CD4-positive, alpha-beta T cell treated with Interleukin-12 subunit alpha and Interleukin-12 subunit beta, for 1 hour (primary cell): ENCODE measurements around the gene TPRKB.
"Not testable (repeated sequence)": the region's sequence is repeated elsewhere in the genome, so short reads cannot be mapped to it uniquely, and the experiment has no call there.

Experiments
- DNase-seq: peaks from one replicate; pipeline ENCODE4 v3.0.0-alpha.2; 2020

The TPRKB gene

GRCh38 chr2:73736378-73736777, 767 bp downstream of the TPRKB start:
- no peak for DNase-seq

GRCh38 chr2:73730810-73731209, 6.3 kb downstream of the TPRKB start:
- no peak for DNase-seq

GRCh38 chr2:73728711-73729110, 8.4 kb downstream of the TPRKB start:
- no peak for DNase-seq

- DNase-seq = no peak
Measured at GRCh38 chr2:73728043-73728442, 9.1 kb downstream of the TPRKB start.

GRCh38 chr2:73726657-73727056, 10.5 kb downstream of the TPRKB start:
- not testable (repeated sequence) for DNase-seq

GRCh38 chr2:73718851-73719621, 18.1 kb downstream of the TPRKB start:
- no peak for DNase-seq

- no peak for DNase-seq
Measured at GRCh38 chr2:73718421-73718820, 18.7 kb downstream of the TPRKB start.

- DNase-seq = not testable (repeated sequence)
Measured at GRCh38 chr2:73717695-73718094, 19.4 kb downstream of the TPRKB start.

- DNase-seq = no peak
Measured at GRCh38 chr2:73717251-73717606, 19.9 kb downstream of the TPRKB start.

- no peak for DNase-seq
Measured at GRCh38 chr2:73716543-73717250, 20.4 kb downstream of the TPRKB start.

GRCh38 chr2:73714091-73714490, 23.1 kb downstream of the TPRKB start:
- DNase-seq = no peak

- DNase-seq = no peak
Measured at GRCh38 chr2:73708527-73708926, 28.6 kb downstream of the TPRKB start.

- no peak for DNase-seq
Measured at GRCh38 chr2:73707636-73708035, 29.5 kb downstream of the TPRKB start.

- DNase-seq = no peak
Measured at GRCh38 chr2:73707058-73707457, 30.1 kb downstream of the TPRKB start.

- no peak for DNase-seq
Measured at GRCh38 chr2:73705091-73705490, 32.1 kb downstream of the TPRKB start.

GRCh38 chr2:73704285-73704684, 32.9 kb downstream of the TPRKB start:
- DNase-seq = no peak

- DNase-seq = no peak
Measured at GRCh38 chr2:73703675-73704074, 33.5 kb downstream of the TPRKB start.

GRCh38 chr2:73702852-73703493, 34.2 kb downstream of the TPRKB start:
- DNase-seq = not testable (repeated sequence)

GRCh38 chr2:73701968-73702665, 35.0 kb downstream of the TPRKB start:
- DNase-seq = no peak

GRCh38 chr2:73701448-73701765, 35.7 kb downstream of the TPRKB start:
- not testable (repeated sequence) for DNase-seq

- DNase-seq = no peak
Measured at GRCh38 chr2:73700661-73701447, 36.3 kb downstream of the TPRKB start.

- DNase-seq = no peak
Measured at GRCh38 chr2:73700131-73700611, 37.0 kb downstream of the TPRKB start.

GRCh38 chr2:73699437-73699836, 37.7 kb downstream of the TPRKB start:
- no peak for DNase-seq
